HG03095 (cell line): ENCODE data around the gene FAHD2A.
"Not testable (repeated sequence)": the region's sequence is repeated elsewhere in the genome, so short reads cannot be mapped to it uniquely, and the experiment has no call there.

ENCODE experiments used
- ATAC-seq: cut with Tn5 transposase; IDR thresholded peaks from one replicate; pipeline ENCODE4 v1.9.1; 2021; ENCODE audit warnings: moderate library complexity; ENCODE audit not compliant: unreplicated experiment

Gene FAHD2A

GRCh38 chr2:95433373-95433772, 30.9 kb downstream of the FAHD2A start:
- not testable (repeated sequence) for ATAC-seq

- ATAC-seq, result not testable (repeated sequence)
Observed at GRCh38 chr2:95433973-95434372, 31.5 kb downstream of the FAHD2A start.

DNA sequence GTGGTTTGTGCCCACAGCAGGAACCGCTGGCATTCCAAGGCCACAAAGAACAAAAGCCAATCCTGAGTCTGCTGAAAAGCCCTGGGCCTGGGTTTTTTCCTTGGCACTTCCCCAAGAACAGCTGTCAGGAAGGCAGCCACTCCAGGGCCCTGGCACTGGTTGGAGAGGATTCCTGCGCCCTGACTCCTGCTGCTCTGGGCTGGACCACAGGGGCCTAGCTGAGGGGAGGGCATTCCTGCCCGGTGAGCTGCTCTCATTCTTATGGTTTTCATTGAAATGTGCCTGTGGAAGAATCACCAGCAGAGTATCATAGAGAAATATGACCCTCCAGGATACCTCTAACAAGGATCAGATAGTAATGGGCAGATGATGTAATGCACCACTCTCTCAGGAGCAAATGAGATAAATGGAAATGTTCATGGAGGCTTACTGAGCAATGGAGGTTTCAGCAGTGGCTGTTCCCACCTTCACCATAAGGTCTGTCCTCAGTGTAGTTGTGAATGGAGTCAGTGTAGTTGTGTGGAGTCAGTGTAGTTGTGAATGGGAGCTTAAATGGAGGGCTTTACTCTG, 32.1 kb downstream of the FAHD2A start:
- ATAC-seq, result not testable (repeated sequence)

GRCh38 chr2:95435162-95435871, 32.8 kb downstream of the FAHD2A start:
- ATAC-seq, result not testable (repeated sequence)

GRCh38 chr2:95435872-95436209, 33.3 kb downstream of the FAHD2A start:
- ATAC-seq, result not testable (repeated sequence)

GRCh38 chr2:95442474-95443099, 40.1 kb downstream of the FAHD2A start:
- ATAC-seq, result not testable (repeated sequence)

- ATAC-seq, result not testable (repeated sequence)
Observed at GRCh38 chr2:95445317-95445716, 42.8 kb downstream of the FAHD2A start.

- ATAC-seq, result not testable (repeated sequence)
Observed at GRCh38 chr2:95463292-95463691, 60.8 kb downstream of the FAHD2A start.
